GM06990 (cell line): ENCODE results near the gene ATG7.

Source experiments
- DNase-seq: peaks from one replicate; pipeline ENCODE4 v3.0.0-alpha.2; 2011; ENCODE audit not compliant: insufficient read length; ENCODE audit errors: extremely low read depth
- H3K27me3 ChIP-seq: replicated peaks from 2 replicates; pipeline ENCODE4 v1.6.0; 2011; ENCODE audit warnings: low read length; ENCODE audit not compliant: control insufficient read depth, insufficient read depth
- H3K36me3 ChIP-seq: 2 replicates; pipeline ENCODE4 v1.5.1; 2011; ENCODE audit warnings: low read length; ENCODE audit not compliant: control insufficient read depth, insufficient read depth
- H3K4me3 ChIP-seq: replicated peaks from 2 replicates; pipeline ENCODE4 v1.5.1; 2011; ENCODE audit warnings: low read depth, mild to moderate bottlenecking, control low read depth, low read length
- TF ChIP-seq, protein P1 (sequence below): IDR thresholded peaks from 2 replicates; pipeline ENCODE4 v1.5.1; 2011; ENCODE audit warnings: low read length, control low read depth, mild to moderate bottlenecking, inconsistent platforms; ENCODE audit not compliant: insufficient read depth, poor library complexity, severe bottlenecking

ATG7 gene

DNA sequence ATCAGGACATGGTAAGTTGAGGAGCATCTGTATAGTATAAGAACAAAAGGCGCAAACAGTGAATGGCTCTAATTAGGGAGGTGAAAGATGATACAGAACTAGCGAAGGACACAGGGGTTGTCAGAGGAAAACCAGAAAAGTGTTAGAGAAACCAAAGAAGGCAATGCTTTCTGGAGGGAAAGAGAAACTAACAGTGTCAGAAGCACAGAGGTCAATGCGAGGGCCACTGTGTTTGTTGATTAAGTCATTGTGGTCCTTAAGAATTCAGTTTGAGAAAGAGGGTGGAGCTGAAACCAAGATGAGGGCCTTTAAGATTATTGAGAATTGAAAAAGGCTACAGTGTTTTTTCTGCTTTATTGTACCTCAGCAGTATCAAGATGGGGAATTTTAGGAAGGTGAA is 28.8 kb downstream of the ATG7 start:
- TF ChIP-seq, protein P1, sequence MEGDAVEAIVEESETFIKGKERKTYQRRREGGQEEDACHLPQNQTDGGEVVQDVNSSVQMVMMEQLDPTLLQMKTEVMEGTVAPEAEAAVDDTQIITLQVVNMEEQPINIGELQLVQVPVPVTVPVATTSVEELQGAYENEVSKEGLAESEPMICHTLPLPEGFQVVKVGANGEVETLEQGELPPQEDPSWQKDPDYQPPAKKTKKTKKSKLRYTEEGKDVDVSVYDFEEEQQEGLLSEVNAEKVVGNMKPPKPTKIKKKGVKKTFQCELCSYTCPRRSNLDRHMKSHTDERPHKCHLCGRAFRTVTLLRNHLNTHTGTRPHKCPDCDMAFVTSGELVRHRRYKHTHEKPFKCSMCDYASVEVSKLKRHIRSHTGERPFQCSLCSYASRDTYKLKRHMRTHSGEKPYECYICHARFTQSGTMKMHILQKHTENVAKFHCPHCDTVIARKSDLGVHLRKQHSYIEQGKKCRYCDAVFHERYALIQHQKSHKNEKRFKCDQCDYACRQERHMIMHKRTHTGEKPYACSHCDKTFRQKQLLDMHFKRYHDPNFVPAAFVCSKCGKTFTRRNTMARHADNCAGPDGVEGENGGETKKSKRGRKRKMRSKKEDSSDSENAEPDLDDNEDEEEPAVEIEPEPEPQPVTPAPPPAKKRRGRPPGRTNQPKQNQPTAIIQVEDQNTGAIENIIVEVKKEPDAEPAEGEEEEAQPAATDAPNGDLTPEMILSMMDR = no peak
- Histone ChIP-seq H3K4me3 (no peak overlapping the region), H3K27me3 (no peaks in the 10 kb centered on the region), H3K36me3 (peaks cover 1% of the 10 kb centered on the region; the same call in 1 of the 2 replicates)
- no peak for DNase-seq

DNA sequence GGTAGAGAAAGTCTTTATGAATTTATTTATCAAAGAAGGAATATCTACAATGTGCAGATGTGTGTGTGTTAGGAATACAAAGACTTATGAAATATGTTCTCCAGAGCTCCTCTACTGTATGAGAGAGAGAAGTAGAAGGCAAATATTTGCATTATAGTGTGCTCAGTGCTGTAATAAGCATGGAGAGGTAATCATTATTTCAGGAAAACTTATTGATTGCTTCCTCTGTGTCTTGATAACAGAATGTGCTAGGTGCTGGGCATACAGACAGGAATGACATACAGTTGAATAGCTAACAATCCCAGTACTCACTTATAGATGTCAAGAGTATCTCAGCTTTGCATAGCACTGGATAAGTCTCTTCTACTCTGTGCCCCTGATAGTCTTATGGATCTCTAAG is 30.2 kb downstream of the ATG7 start:
- Histone ChIP-seq H3K27me3 (no peaks in the 10 kb centered on the region), H3K36me3 (peaks cover 6% of the 10 kb centered on the region), H3K4me3 (no peak overlapping the region)
- TF ChIP-seq, protein P1 = no peak
- DNase-seq = no peak

DNA sequence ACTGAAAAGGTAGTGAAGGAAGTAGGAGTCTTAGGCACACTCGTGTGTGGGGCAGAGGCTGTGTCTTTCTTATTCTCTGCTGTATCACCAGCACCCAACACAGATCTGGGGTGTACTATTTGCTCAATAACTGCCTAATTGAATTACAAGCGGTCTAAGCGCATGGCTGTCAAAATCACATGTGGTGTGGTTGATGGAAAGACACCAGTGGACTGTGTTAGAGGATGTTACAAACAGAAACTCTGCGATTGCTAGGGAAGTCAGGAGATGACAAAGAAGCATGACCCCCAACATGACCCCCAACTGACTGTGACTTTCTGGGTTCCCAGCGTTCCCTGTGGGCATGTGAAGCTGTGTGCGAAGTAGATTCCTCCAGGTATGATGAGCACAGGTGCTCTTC is 32.0 kb downstream of the ATG7 start:
- H3K36me3 ChIP-seq = peaks cover 14% of the 10 kb centered on the region
- DNase-seq = no peak
- no peaks in the 10 kb centered on the region for H3K27me3 ChIP-seq
- H3K4me3 ChIP-seq = no peak overlapping the region
- TF ChIP-seq, protein P1 = no peak

DNA sequence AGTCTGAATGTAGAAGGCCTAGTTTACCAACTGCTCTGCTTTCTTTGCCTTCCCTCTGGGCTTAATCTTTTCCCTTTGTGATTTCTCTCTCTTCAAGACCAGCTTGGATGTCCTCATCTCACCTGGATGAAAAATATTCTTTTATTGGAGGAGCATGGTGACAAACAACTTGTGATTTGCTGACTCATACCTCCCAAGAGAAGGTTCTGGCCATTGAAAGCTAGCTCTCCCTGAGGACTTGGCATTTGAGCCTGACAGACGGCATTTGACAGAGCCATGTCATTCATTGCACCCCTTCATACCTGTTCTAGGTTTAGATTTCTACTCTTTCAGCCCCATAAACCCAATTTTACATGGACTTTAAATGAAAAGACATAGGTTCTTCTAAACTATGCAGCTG is 33.3 kb downstream of the ATG7 start:
- no peaks in the 10 kb centered on the region for H3K27me3 ChIP-seq
- DNase-seq = no peak
- TF ChIP-seq, protein P1 = no peak
- peaks cover 14% of the 10 kb centered on the region for H3K36me3 ChIP-seq
- H3K4me3 ChIP-seq = no peak overlapping the region

DNA sequence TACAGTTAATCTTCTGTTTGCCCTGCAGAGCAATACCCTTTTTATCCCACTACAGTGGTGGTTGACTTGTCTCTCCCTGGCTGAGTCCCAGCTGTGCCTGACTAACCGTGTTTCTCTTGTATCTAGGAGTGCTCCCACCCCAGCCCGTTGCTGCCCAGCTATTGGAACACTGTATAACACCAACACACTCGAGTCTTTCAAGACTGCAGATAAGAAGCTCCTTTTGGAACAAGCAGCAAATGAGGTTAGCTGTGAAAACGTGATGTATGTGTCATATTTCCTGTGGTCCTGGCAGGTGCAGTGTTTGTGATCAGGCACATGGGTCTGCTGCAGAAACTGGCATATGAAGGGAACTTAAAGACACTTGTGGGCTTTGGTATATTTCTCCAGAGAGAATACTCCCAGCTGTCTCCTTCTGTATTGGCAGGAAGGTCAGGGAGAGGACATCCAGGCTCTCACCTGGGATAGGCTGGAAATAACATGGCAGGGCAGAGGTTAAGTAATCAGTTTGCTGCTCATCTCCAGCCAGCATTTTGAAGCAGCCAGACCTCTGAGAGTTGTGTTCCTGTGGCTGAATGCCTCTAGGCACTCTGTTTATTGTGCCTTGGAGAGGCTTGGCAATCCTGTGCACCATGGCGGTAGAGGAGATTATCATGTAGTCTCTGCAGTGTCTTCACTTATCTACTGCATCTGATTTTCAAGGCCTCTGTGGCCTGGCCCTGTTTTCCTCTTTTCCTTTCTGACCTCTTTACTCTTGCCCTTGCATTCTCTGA is 34.8 kb downstream of the ATG7 start:
- DNase-seq = no peak
- H3K27me3 ChIP-seq = no peaks in the 10 kb centered on the region
- peaks cover 14% of the 10 kb centered on the region for H3K36me3 ChIP-seq
- TF ChIP-seq, protein P1 = no peak
- no peak overlapping the region for H3K4me3 ChIP-seq
